ENCODE data around the gene STARD7.

DNA sequence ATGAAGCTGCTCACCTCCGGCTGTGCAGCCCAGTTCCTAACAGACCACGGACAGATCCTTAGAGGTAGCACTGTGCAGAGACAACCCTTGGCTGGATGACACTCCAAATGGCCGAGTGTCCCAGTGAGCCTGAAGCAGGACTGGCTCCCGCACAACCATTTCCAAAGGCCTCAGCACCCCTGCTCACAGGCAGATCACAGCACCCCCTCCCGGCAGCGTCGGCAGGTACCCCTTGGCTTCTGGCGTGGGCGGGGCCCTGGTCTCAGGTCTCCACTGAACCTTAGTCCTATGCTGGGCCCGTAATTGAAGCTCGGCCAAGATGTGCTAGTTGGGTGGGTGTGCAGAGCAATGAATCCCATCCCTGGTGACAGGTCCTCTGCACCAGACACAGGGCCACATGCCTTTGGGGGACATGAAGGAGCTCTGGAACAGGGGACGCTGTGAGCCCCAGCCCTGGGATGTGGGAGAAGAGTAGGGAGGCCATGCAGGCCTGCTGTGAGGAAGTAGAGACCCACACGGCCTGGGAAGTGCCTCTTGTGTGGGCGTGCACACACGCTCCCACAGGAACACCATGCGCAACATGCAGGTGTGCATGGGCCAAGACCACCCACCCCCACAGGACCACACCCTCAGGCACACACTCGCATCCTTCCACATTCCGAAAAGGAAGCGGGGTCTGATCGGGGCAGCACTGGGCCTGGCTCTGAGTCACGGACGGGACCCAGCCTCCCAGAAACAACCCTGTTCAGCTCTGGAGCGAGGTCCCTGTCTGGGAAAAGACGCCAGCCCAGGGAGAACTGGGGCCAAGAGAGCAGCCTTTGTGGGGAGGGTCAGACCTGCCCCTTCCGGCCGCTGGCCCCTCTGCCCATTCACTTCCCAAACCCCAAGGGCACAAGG is 66.2 kb downstream of the STARD7 start:
- TF ChIP-seq EZH2 (IDR thresholded peaks at IDR 0.05; ENCODE audit: insufficient read depth, low read length) (no peak), CTCF (IDR thresholded peaks at IDR 0.05; ENCODE audit: insufficient read depth, low read depth, low read length) (no peak)

Measured in astrocyte (in vitro differentiated cells and primary cell).